Adrenal gland (tissue), 5 donors: Measurements from ENCODE around the gene CPED1.

Experiments
- CTCF ChIP-seq, 6 experiments: fragments of 450-650 bp in 4 of 6; fragments of 200-600 bp in 2 of 6; sonication (generic) in 1 of 6; IDR thresholded peaks; 1 replicate in 5 of 6; 2 replicates in 1 of 6; pipeline versions ENCODE4 v1.5.1 to v1.8.0; 2016 to 2021; ENCODE audit warnings: antibody characterized with exemption in 6 of 6, mild to moderate bottlenecking in 2 of 6, moderate library complexity in 1 of 6
- POLR2A ChIP-seq, 2 donors: fragments of 450-650 bp; IDR thresholded peaks; one replicate each; pipeline ENCODE4 v1.6.1; 2017; ENCODE audit warnings: antibody characterized with exemption in 2 of 2, mild to moderate bottlenecking in 2 of 2, moderate library complexity in 1 of 2
- donor health status: DM: no; HTN: no; CAD: no.

GRCh38 chr7:121298831-121299239, 310.3 kb downstream of the CPED1 start:
- TF ChIP-seq CTCF (IDR thresholded peaks at IDR 0.05) (no peak), POLR2A (IDR thresholded peaks at IDR 0.05) (no peak)
